A673 (cell line): ENCODE data around the gene NRXN3. TPM values are rescaled to one million over a fixed set of nuclear protein-coding genes. Genes with fewer than 3 reads are reported as not detected.

Experiments
- BruUV-seq: library from RNA; stranded (reverse); fragments of 400-500 nt; replicated peaks from 2 replicates; lab custom pipeline; 2021; lab: Mats Ljungman, UMichigan
- CTCF ChIA-PET: fragments of 300-600 bp; sonication (Branson Sonifier 250); formaldehyde crosslinking; loops from one replicate; lab custom pipeline; 2022; ENCODE audit warnings: antibody characterized with exemption; lab: Charles Lee
- POLR2A ChIA-PET: fragments of 300-600 bp; sonication (Branson Sonifier 250); formaldehyde crosslinking; loops from one replicate; lab custom pipeline; 2022; ENCODE audit warnings: antibody characterized with exemption; ENCODE audit not compliant: low non-redundant PET; lab: Charles Lee
- DNase-seq: peaks from one replicate; pipeline ENCODE4 v3.0.0-alpha.2; 2015; ENCODE audit warnings: low spot score
- H3K27ac ChIP-seq: fragments of 200-600 bp; sonication (generic); 2 replicates; pipeline ENCODE4 v1.5.1; 2016; ENCODE audit warnings: mixed run types, low read depth, mild to moderate bottlenecking, mixed read lengths, antibody characterized with exemption, low read length; ENCODE audit not compliant: poor library complexity, severe bottlenecking
- H3K27me3 ChIP-seq: fragments of 200-600 bp; sonication (generic); replicated peaks from 2 replicates; pipeline ENCODE4 v1.6.1; 2017; ENCODE audit warnings: mixed run types, low read depth, mild to moderate bottlenecking, mixed read lengths, antibody characterized with exemption, low read length; ENCODE audit not compliant: insufficient read depth, poor library complexity
- H3K36me3 ChIP-seq: fragments of 200-600 bp; sonication (generic); 2 replicates; pipeline ENCODE4 v1.6.1; 2016; ENCODE audit warnings: mixed run types, mild to moderate bottlenecking, mixed read lengths, antibody characterized with exemption, low read length; ENCODE audit not compliant: insufficient read depth, poor library complexity, severe bottlenecking
- H3K4me1 ChIP-seq: fragments of 200-600 bp; sonication (generic); 2 replicates; pipeline ENCODE4 v1.6.1; 2017; ENCODE audit warnings: mixed run types, mild to moderate bottlenecking, mixed read lengths, antibody characterized with exemption, low read length; ENCODE audit not compliant: insufficient read depth, poor library complexity, severe bottlenecking
- H3K4me3 ChIP-seq: fragments of 200-600 bp; sonication (generic); 2 replicates; pipeline ENCODE4 v1.5.1; 2016; ENCODE audit warnings: low read depth, mixed run types, mild to moderate bottlenecking, mixed read lengths, low read length; ENCODE audit not compliant: poor library complexity, severe bottlenecking
- H3K9me3 ChIP-seq: fragments of 200-600 bp; sonication (generic); 2 replicates; pipeline ENCODE4 v1.6.1; 2016; ENCODE audit warnings: mixed run types, low read depth, mild to moderate bottlenecking, mixed read lengths, antibody characterized with exemption, low read length; ENCODE audit not compliant: poor library complexity, severe bottlenecking
- EZH2 ChIP-seq: fragments of 200-600 bp; sonication (generic); IDR thresholded peaks from 2 replicates; pipeline ENCODE4 v1.6.1; 2017; ENCODE audit warnings: borderline replicate concordance, low read depth, mild to moderate bottlenecking, mixed read lengths, antibody characterized with exemption, low read length; ENCODE audit not compliant: poor library complexity, severe bottlenecking
- intact Hi-C: fragments of 100-400 bp; cut with micrococcal nuclease; formaldehyde crosslinking; loops from one replicate; pipeline ENCODE4 v1.10.0; 2022; ENCODE audit not compliant: unreplicated experiment
- total RNA-seq: library from RNA; stranded (reverse); gene quantifications from 2 replicates; pipeline ENCODE4 v1.2.3, GENCODE V29; 2021
- TF ChIP-seq, protein P1 (sequence below): fragments of 300-800, 200-600 bp; sonication (generic); conservative IDR thresholded peaks from 2 replicates; pipeline ENCODE4 v1.5.1; 2017; ENCODE audit warnings: low read depth, mild to moderate bottlenecking, antibody characterized with exemption, low read length, moderate library complexity, mixed read lengths

The NRXN3 gene
- total RNA-seq, 1 experiment from 2014 or later = 0.21 TPM

DNA sequence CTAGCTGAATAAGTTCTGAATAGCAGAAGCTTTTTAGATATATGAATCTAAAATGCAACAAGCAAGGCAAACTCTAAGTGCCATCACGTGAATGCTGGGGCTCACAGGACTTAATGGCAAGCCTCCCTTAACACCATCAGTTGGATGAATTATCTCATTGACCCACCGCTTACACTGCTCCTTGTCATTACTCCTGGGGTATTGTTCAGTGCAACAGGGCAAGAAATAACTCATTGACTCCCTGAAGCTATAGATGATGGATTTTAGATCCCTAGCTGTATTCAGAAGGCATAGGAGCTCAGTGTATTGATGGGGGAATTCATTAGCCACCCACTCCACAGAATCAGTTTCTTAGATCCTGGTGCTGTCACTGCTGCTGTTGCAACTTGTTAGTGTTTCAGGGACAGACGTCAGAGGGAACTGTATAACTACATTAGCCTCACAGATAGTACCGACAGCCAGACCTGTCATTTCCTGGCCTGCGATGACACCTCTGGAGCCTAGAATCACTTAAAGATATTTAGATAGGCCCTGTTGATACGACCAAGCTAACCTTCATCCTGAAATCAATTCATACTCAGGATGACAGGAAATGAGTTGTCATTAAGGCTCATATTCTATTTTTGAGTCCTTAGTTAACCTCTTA lies 1305.8 kb downstream of the NRXN3 start:
- intact Hi-C loops = no loop called here
- no peak for DNase-seq
- BruUV-seq = no TSS peak
- Histone ChIP-seq H3K36me3 (no peaks in the 10 kb centered on the region), H3K9me3 (no peaks in the 10 kb centered on the region), H3K4me3 (no peak overlapping the region), H3K27ac (no peak overlapping the region), H3K27me3 (peaks cover 4% of the 10 kb centered on the region), H3K4me1 (no peaks in the 10 kb centered on the region)
- ChIA-PET CTCF (no interaction called here), POLR2A (no interaction called here)
- TF ChIP-seq EZH2 = no peak
- TF ChIP-seq, protein P1, sequence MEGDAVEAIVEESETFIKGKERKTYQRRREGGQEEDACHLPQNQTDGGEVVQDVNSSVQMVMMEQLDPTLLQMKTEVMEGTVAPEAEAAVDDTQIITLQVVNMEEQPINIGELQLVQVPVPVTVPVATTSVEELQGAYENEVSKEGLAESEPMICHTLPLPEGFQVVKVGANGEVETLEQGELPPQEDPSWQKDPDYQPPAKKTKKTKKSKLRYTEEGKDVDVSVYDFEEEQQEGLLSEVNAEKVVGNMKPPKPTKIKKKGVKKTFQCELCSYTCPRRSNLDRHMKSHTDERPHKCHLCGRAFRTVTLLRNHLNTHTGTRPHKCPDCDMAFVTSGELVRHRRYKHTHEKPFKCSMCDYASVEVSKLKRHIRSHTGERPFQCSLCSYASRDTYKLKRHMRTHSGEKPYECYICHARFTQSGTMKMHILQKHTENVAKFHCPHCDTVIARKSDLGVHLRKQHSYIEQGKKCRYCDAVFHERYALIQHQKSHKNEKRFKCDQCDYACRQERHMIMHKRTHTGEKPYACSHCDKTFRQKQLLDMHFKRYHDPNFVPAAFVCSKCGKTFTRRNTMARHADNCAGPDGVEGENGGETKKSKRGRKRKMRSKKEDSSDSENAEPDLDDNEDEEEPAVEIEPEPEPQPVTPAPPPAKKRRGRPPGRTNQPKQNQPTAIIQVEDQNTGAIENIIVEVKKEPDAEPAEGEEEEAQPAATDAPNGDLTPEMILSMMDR = no peak

DNA sequence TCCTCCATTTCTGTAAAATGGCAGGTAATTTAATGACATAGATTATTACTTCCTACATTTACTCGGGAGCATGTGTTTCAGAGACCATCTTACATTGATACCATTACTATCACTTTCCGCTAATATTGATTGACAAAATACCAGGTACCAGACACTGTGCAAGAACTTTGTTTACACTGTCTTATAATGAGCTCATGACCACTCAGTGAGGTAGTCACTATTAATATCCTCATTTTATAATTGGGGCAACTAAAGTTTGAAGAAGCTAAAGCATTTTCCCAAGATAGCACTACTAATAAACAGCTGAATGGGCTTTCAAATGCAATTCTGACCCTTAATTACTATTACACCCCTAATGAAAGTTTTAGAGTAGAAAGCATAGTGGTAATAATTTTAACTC lies 1306.4 kb downstream of the NRXN3 start:
- H3K27ac ChIP-seq = no peak overlapping the region
- ChIA-PET CTCF (no interaction called here), POLR2A (no interaction called here)
- BruUV-seq = no TSS peak
- no peak for TF ChIP-seq EZH2
- TF ChIP-seq, protein P1 = no peak
- DNase-seq = no peak
- intact Hi-C loops = no loop called here
- no peaks in the 10 kb centered on the region for H3K9me3 ChIP-seq
- no peak overlapping the region for H3K4me3 ChIP-seq
- H3K36me3 ChIP-seq = no peaks in the 10 kb centered on the region
- H3K27me3 ChIP-seq = peaks cover 4% of the 10 kb centered on the region
- no peaks in the 10 kb centered on the region for H3K4me1 ChIP-seq

GRCh38 chr14:79480212-79480611 lies 1310.0 kb downstream of the NRXN3 start:
- ChIA-PET POLR2A (no interaction called here), CTCF (no interaction called here)
- Histone ChIP-seq H3K4me1 (no peaks in the 10 kb centered on the region), H3K27me3 (no peaks in the 10 kb centered on the region), H3K36me3 (no peaks in the 10 kb centered on the region), H3K4me3 (no peak overlapping the region), H3K27ac (no peak overlapping the region), H3K9me3 (no peaks in the 10 kb centered on the region)
- intact Hi-C loops = no loop called here
- TF ChIP-seq, protein P1 = no peak
- no peak for TF ChIP-seq EZH2
- DNase-seq = no peak
- no TSS peak for BruUV-seq
